ENCODE results near the gene PPIH.

PPIH gene

GRCh38 chr1:42674682-42675081 lies 16.5 kb downstream of the PPIH start:
- no peak overlapping the region for H3K4me3 ChIP-seq (ENCODE audit: low read length)
- no peaks in the 10 kb centered on the region for H3K9me2 ChIP-seq (replicated peaks; ENCODE audit: control insufficient read depth, low read length)
- peaks cover 8% of the 10 kb centered on the region; the same call in 1 of the 2 replicates for H3F3A ChIP-seq (ENCODE audit: control insufficient read depth, insufficient read depth)
- H3K27ac ChIP-seq (ENCODE audit: low read depth, low read length), result no peak overlapping the region
- peaks cover 34% of the 10 kb centered on the region for H3K4me1 ChIP-seq (ENCODE audit: control insufficient read depth, low read length)
- no peak for TF ChIP-seq CTCF (IDR thresholded peaks at IDR 0.05; ENCODE audit: low read depth, low read length, poor library complexity, severe bottlenecking)
- no peak for TF ChIP-seq EZH2phosphoT487 (IDR thresholded peaks at IDR 0.05; ENCODE audit: borderline replicate concordance, low read length)
- H3K4me2 ChIP-seq (ENCODE audit: low read length), result no peak overlapping the region
- no peaks in the 10 kb centered on the region for H3K9me3 ChIP-seq (ENCODE audit: control insufficient read depth, insufficient read depth, low read length)
- peaks cover 52% of the 10 kb centered on the region for H3K36me3 ChIP-seq (ENCODE audit: control insufficient read depth, low read length)
- no peaks in the 10 kb centered on the region for H3K27me3 ChIP-seq (ENCODE audit: control insufficient read depth, low read length)
- no peaks in the 10 kb centered on the region for H4K20me1 ChIP-seq (ENCODE audit: control insufficient read depth, insufficient read depth, low read depth, low read length)
- H3K79me2 ChIP-seq (ENCODE audit: control insufficient read depth, low read length), result peaks cover 1% of the 10 kb centered on the region; the same call in 1 of the 2 replicates

- peaks cover 42% of the 10 kb centered on the region for H3K4me1 ChIP-seq (ENCODE audit: control insufficient read depth, low read length)
- H3K4me3 ChIP-seq (ENCODE audit: low read length), result no peak overlapping the region
- 0 out of 2 replicates have a peak overlapping the region, but pooled peaks have one; percentile 7 for H3K4me2 ChIP-seq (ENCODE audit: low read length)
- no peaks in the 10 kb centered on the region for H4K20me1 ChIP-seq (ENCODE audit: control insufficient read depth, insufficient read depth, low read depth, low read length)
- H3K79me2 ChIP-seq (ENCODE audit: control insufficient read depth, low read length), result peaks cover 9% of the 10 kb centered on the region
- no peaks in the 10 kb centered on the region for H3K9me2 ChIP-seq (replicated peaks; ENCODE audit: control insufficient read depth, low read length)
- H3K27ac ChIP-seq (ENCODE audit: low read depth, low read length), result no peak overlapping the region
- peaks cover 8% of the 10 kb centered on the region; the same call in 1 of the 2 replicates for H3F3A ChIP-seq (ENCODE audit: control insufficient read depth, insufficient read depth)
- peaks cover 46% of the 10 kb centered on the region for H3K36me3 ChIP-seq (ENCODE audit: control insufficient read depth, low read length)
- H3K27me3 ChIP-seq (ENCODE audit: control insufficient read depth, low read length), result no peaks in the 10 kb centered on the region
- H3K9me3 ChIP-seq (ENCODE audit: control insufficient read depth, insufficient read depth, low read length), result no peaks in the 10 kb centered on the region
- no peak for TF ChIP-seq CTCF (IDR thresholded peaks at IDR 0.05; ENCODE audit: low read depth, low read length, poor library complexity, severe bottlenecking)
- TF ChIP-seq EZH2phosphoT487 (IDR thresholded peaks at IDR 0.05; ENCODE audit: borderline replicate concordance, low read length), result no peak
These were observed 17.2 kb downstream of the PPIH start for GRCh38 chr1:42675467-42675866.

GRCh38 chr1:42676534-42677087 lies 18.4 kb downstream of the PPIH start:
- Histone ChIP-seq H3K36me3 (ENCODE audit: control insufficient read depth, low read length) (peaks cover 46% of the 10 kb centered on the region), H3K4me1 (ENCODE audit: control insufficient read depth, low read length) (peaks cover 48% of the 10 kb centered on the region), H3K79me2 (ENCODE audit: control insufficient read depth, low read length) (peaks cover 21% of the 10 kb centered on the region), H3K27ac (ENCODE audit: low read depth, low read length) (no peak overlapping the region), H3K27me3 (ENCODE audit: control insufficient read depth, low read length) (no peaks in the 10 kb centered on the region), H3F3A (ENCODE audit: control insufficient read depth, insufficient read depth) (peaks cover 8% of the 10 kb centered on the region; the same call in 1 of the 2 replicates), H3K9me2 (replicated peaks; ENCODE audit: control insufficient read depth, low read length) (no peaks in the 10 kb centered on the region), H3K4me2 (ENCODE audit: low read length) (no peak overlapping the region), H3K9me3 (ENCODE audit: control insufficient read depth, insufficient read depth, low read length) (no peaks in the 10 kb centered on the region), H3K4me3 (ENCODE audit: low read length) (no peak overlapping the region), H4K20me1 (ENCODE audit: control insufficient read depth, insufficient read depth, low read depth, low read length) (no peaks in the 10 kb centered on the region)
- TF ChIP-seq CTCF (IDR thresholded peaks at IDR 0.05; ENCODE audit: low read depth, low read length, poor library complexity, severe bottlenecking) (no peak), EZH2phosphoT487 (IDR thresholded peaks at IDR 0.05; ENCODE audit: borderline replicate concordance, low read length) (no peak)

Data from DOHH2 (cell line).